Mesothelial cell of epicardium (in vitro differentiated cells): Measurements from ENCODE around the gene CRABP2. TPM values are rescaled to one million over a fixed set of nuclear protein-coding genes. Genes with fewer than 3 reads are reported as not detected.

Source experiments
- DNase-seq, 2 experiments: peaks; one replicate each; pipeline ENCODE4 v3.0.0; 2021; ENCODE audit warnings: low spot score in 2 of 2; ENCODE audit not compliant: unreplicated experiment in 2 of 2
- H3K27ac Mint-ChIP-seq: 2 replicates; pipeline ENCODE4 v1.8.0; 2021; ENCODE audit warnings: mixed read lengths
- H3K27me3 Mint-ChIP-seq: 2 replicates; pipeline ENCODE4 v1.8.0; 2021; ENCODE audit warnings: low read depth, mixed read lengths
- H3K36me3 Mint-ChIP-seq: 2 replicates; pipeline ENCODE4 v1.8.0; 2021; ENCODE audit warnings: mixed read lengths
- H3K4me1 Mint-ChIP-seq: 2 replicates; pipeline ENCODE4 v1.8.0; 2021; ENCODE audit warnings: mixed read lengths
- H3K4me3 Mint-ChIP-seq: 2 replicates; pipeline ENCODE4 v1.8.0; 2021; ENCODE audit warnings: mild to moderate bottlenecking, moderate library complexity, mixed read lengths
- H3K9me3 Mint-ChIP-seq: 2 replicates; pipeline ENCODE4 v1.8.0; 2021; ENCODE audit warnings: mixed read lengths
- total RNA-seq: library from RNA; stranded (reverse); gene quantifications from 3 replicates; pipeline ENCODE4 v1.2.1, GENCODE V29; 2021
- TF ChIP-seq, protein P1 (sequence below): fragments of 200-600 bp; sonication (generic); IDR thresholded peaks from one replicate; pipeline ENCODE4 v1.5.0; 2021; ENCODE audit warnings: antibody characterized with exemption; ENCODE audit not compliant: unreplicated experiment

CRABP2 gene
- total RNA-seq, 1 donor from 2014 or later, result 704 TPM

DNA sequence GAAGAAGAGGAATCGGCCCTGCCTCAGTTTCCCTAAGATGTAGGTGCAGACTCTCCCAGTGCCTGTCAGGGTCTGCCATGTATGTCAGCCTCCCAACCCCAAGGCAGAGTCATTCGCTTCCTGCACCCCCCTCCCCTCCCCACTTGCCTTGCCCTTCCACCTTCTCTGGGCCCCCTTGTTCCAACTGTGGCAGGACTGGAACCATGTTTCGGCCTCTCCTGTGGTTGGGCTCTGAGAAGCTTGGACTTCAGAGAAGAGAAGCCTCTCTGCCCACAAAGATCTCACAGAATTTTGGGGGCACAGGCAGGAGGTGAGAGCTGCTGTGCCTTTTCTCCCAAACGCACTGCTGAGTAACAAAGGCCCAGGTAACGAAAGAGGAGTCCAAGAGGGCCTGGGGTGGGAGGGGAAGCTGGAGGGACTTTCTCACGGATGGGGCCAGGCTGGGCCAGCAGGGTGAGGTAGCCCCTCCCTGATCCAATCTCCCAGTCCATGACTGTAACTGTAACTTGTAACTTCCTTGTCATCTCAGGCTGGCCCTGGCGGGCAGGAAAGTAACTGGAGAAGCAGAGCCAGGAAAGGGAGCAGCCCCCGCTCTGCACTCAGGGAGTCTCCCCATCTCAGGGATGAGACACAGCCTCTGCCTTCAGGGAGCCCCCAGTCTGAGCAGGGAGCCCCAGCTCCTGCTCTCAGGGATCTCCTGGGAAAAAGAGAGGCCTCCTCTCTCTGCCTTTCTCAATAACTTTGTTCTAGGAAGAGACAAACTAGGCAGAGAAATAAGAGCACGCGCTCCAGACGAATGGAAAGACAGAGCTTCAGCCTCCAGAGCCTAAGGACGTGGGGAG is 11.3 kb downstream of the CRABP2 start:
- peaks cover 24% of the 10 kb centered on the region for H3K36me3 Mint-ChIP-seq
- DNase-seq, result no peak
- no peaks in the 10 kb centered on the region for H3K9me3 Mint-ChIP-seq
- peaks cover 70% of the 10 kb centered on the region for H3K4me1 Mint-ChIP-seq
- H3K27me3 Mint-ChIP-seq, result no peaks in the 10 kb centered on the region
- TF ChIP-seq, protein P1, sequence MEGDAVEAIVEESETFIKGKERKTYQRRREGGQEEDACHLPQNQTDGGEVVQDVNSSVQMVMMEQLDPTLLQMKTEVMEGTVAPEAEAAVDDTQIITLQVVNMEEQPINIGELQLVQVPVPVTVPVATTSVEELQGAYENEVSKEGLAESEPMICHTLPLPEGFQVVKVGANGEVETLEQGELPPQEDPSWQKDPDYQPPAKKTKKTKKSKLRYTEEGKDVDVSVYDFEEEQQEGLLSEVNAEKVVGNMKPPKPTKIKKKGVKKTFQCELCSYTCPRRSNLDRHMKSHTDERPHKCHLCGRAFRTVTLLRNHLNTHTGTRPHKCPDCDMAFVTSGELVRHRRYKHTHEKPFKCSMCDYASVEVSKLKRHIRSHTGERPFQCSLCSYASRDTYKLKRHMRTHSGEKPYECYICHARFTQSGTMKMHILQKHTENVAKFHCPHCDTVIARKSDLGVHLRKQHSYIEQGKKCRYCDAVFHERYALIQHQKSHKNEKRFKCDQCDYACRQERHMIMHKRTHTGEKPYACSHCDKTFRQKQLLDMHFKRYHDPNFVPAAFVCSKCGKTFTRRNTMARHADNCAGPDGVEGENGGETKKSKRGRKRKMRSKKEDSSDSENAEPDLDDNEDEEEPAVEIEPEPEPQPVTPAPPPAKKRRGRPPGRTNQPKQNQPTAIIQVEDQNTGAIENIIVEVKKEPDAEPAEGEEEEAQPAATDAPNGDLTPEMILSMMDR, result no peak
- peak overlapping the region; percentile 94 for H3K27ac Mint-ChIP-seq
- peak overlapping the region; percentile 74 for H3K4me3 Mint-ChIP-seq

DNA sequence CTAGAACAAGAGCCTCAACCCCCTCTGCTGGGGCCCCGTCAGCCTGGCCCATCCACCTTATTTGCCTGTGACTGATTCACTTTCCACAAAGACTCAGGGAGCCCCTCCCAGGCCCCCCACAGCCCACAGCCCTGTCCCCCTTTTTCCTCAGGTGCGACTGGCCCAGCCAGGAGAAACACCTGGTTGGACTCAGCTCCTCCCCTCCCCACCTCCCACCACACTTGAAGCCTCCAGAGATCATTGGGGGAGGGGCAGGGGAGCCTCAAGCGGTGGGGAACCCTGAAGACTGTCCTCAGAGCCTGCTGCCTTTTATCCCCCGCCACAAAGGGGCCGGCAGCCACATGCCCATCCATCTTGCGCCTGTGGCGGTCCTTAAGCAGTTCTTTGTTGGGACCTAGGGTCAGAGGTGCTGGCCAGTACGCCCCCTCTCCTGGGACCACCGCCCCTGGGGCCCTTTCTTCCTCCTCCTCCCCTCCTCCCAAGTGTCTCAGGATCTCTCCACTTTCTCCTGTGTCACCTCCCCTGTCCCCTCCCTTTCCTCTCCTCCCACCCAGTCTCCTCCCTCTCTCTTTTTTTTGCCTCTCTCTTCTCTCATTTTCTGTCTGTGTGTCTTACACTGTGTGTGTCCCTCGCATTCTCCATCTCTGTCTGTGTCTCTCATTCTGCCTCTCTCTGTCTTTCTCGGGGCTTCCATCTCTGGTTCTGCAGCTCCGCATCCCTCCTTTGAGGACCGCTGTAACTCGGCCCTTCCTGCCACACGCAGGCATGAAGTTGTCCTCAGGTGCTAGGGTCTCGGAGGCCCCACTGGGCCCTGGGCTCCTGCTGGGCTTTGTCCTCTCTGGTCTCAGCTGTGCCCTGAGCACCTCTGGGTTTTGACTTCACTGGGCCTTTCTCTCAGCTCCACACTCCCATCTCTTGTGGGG is 12.2 kb downstream of the CRABP2 start:
- DNase-seq, result peak; percentile 68 to 84
- H3K36me3 Mint-ChIP-seq, result peaks cover 20% of the 10 kb centered on the region
- no peaks in the 10 kb centered on the region for H3K27me3 Mint-ChIP-seq
- TF ChIP-seq, protein P1, result no peak
- peak overlapping the region; percentile 74 for H3K4me3 Mint-ChIP-seq
- H3K9me3 Mint-ChIP-seq, result no peaks in the 10 kb centered on the region
- peaks cover 69% of the 10 kb centered on the region for H3K4me1 Mint-ChIP-seq
- H3K27ac Mint-ChIP-seq, result peak overlapping the region; percentile 94

DNA sequence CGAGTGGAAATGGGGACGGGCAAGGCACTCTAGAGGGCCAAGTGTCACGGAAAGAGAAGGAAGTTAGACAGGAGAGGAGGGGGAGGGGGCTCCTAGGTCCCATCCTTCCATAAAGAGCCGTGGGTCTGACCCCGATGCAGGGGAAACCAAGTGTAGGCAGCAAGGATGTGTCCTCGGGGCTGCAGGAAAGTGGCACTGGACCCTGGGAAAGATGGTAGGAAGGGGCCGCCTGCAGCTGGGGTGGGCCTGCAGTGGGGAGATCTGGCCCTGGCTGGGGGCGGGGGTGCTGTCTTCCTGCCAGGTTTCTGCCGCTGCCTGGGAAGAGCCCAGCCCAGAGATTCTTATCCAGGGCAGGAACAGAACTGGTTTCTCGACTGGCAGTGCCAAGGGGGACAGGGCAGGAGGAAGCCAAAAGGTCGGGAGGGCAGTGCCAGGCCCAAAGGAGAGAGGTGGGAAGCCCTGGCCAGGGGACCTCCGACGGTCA is 12.9 kb downstream of the CRABP2 start:
- peak overlapping the region; percentile 74 for H3K4me3 Mint-ChIP-seq
- peak in 1 of 2 experiments; percentile 67 for DNase-seq
- no peaks in the 10 kb centered on the region for H3K9me3 Mint-ChIP-seq
- peaks cover 69% of the 10 kb centered on the region for H3K4me1 Mint-ChIP-seq
- H3K27me3 Mint-ChIP-seq, result no peaks in the 10 kb centered on the region
- peak overlapping the region; percentile 94 for H3K27ac Mint-ChIP-seq
- peaks cover 13% of the 10 kb centered on the region for H3K36me3 Mint-ChIP-seq
- TF ChIP-seq, protein P1, result no peak

DNA sequence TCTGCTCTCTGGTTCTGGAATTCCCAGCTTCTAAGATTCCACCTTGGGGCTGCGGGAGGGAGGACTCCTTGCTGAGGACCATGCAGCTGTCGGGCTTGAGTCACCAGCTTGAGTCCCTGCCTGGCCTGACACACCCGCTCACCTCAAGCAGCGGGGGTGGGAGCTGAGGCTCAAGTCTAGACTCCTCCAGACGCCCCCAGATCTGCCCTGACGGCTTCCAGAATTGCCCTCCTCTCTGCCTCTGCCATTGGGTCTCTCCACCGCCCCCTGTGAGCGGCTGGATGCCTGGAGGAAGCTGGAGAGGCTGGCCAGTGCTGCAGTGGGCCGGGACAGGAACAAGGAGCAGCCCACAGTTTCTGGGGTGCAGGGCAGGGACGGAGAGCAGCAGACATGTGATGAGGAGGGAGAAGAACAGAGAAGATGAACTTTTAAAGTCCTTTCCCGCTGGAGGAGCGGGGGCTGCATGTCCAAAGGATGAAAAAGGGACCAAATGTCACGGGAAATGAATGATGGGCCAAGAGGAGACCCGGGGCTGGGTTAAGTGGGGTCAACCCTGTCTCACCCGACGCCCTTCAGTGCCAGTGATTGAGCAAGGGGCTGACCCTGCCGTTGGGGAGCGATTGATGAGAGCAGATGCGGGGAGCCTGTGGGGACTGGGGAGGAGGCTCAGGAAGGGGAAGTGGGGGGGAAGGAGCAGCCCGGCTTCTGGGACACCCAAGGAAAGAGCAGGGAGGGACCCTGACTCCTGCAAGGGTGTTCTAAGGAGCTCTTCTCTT is 13.5 kb downstream of the CRABP2 start:
- peak overlapping the region; percentile 74 for H3K4me3 Mint-ChIP-seq

More for the DNA sequence above, 13.5 kb downstream of the CRABP2 start:
- peaks cover 9% of the 10 kb centered on the region for H3K36me3 Mint-ChIP-seq
- no peaks in the 10 kb centered on the region for H3K27me3 Mint-ChIP-seq
- DNase-seq, result no peak
- H3K27ac Mint-ChIP-seq, result peak overlapping the region; percentile 94
- peaks cover 65% of the 10 kb centered on the region for H3K4me1 Mint-ChIP-seq
- H3K9me3 Mint-ChIP-seq, result no peaks in the 10 kb centered on the region
- TF ChIP-seq, protein P1, result no peak
